Activated CD8-positive, alpha-beta T cell treated with anti-CD3 and anti-CD28 coated beads for 36 hours (primary cell): ENCODE measurements around the gene KRTAP13-1. TPM values are rescaled to one million over a fixed set of nuclear protein-coding genes. Genes with fewer than 3 reads are reported as not detected.

ENCODE experiments used
- ATAC-seq: fragments of 200-7000 bp; cut with Tn5 transposase; one replicate; pipeline ENCODE4 v1.10.0; 2021; ENCODE audit warnings: mild to moderate bottlenecking, moderate library complexity
- CTCF ChIA-PET: fragments of 350-600 bp; sonication (Branson Sonifier 250); formaldehyde crosslinking; loops from one replicate; lab custom pipeline; 2021; ENCODE audit warnings: antibody characterized with exemption; lab: Charles Lee
- POLR2A ChIA-PET: fragments of 350-600 bp; sonication (Branson Sonifier 250); formaldehyde crosslinking; loops from one replicate; lab custom pipeline; 2021; ENCODE audit warnings: antibody characterized with exemption; lab: Charles Lee
- DNase-seq: peaks from one replicate; pipeline ENCODE4 v3.0.0-alpha.2; 2020
- H3K27ac Mint-ChIP-seq: one replicate; pipeline ENCODE4 v1.8.0; 2021; ENCODE audit warnings: mild to moderate bottlenecking, mixed read lengths
- H3K27me3 Mint-ChIP-seq: one replicate; pipeline ENCODE4 v1.8.0; 2021; ENCODE audit warnings: mixed read lengths
- H3K36me3 Mint-ChIP-seq: one replicate; pipeline ENCODE4 v1.8.0; 2021; ENCODE audit warnings: low read depth, mixed read lengths
- H3K4me1 Mint-ChIP-seq: one replicate; pipeline ENCODE4 v1.8.0; 2021; ENCODE audit warnings: low read depth, mixed read lengths
- H3K4me3 Mint-ChIP-seq: one replicate; pipeline ENCODE4 v1.8.0; 2021; ENCODE audit warnings: mild to moderate bottlenecking, moderate library complexity, mixed read lengths
- H3K9me3 Mint-ChIP-seq: one replicate; pipeline ENCODE4 v1.8.0; 2021; ENCODE audit warnings: mixed read lengths
- intact Hi-C: fragments of 100-400 bp; cut with micrococcal nuclease; formaldehyde crosslinking; loops from one replicate; pipeline ENCODE4 v1.10.0; 2022
- total RNA-seq, 2 experiments: library from RNA; stranded (reverse); gene quantifications; one replicate each; pipeline ENCODE4 v1.2.3, GENCODE V29; 2021
- TF ChIP-seq, protein P1 (sequence below): fragments of 200-600 bp; IDR thresholded peaks from one replicate; pipeline ENCODE4 v1.8.0; 2022; ENCODE audit warnings: antibody characterized with exemption, mild to moderate bottlenecking

The KRTAP13-1 gene, protein sequence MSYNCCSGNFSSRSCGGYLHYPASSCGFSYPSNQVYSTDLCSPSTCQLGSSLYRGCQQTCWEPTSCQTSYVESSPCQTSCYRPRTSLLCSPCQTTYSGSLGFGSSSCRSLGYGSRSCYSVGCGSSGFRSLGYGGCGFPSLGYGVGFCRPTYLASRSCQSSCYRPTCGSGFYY
- not detected for total RNA-seq

DNA sequence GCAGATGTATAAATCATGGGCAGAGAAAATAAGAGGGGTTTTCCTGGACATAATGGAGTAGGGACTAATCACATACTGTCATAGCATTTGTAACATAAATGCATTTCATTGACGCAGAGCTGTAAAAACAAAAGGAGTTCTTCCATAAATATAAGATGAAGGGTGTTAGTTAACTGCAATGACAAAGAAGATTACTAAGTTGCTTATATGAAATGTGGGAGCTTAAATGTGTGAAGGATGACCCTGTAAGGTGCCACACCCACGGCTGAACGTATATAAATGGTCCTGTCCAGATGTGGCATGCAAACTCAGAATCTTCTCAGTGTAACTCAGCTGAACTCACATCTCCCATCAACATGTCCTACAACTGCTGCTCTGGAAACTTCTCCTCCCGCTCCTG is at the start of gene KRTAP13-1:
TSS of gene KRTAP13-1 (plus strand) at position 301 of the 400 bp plus-strand sequence. CDS start at position 357, 56 bp downstream.
- ChIA-PET POLR2A (no interaction called here), CTCF (no interaction called here)
- TF ChIP-seq, protein P1, sequence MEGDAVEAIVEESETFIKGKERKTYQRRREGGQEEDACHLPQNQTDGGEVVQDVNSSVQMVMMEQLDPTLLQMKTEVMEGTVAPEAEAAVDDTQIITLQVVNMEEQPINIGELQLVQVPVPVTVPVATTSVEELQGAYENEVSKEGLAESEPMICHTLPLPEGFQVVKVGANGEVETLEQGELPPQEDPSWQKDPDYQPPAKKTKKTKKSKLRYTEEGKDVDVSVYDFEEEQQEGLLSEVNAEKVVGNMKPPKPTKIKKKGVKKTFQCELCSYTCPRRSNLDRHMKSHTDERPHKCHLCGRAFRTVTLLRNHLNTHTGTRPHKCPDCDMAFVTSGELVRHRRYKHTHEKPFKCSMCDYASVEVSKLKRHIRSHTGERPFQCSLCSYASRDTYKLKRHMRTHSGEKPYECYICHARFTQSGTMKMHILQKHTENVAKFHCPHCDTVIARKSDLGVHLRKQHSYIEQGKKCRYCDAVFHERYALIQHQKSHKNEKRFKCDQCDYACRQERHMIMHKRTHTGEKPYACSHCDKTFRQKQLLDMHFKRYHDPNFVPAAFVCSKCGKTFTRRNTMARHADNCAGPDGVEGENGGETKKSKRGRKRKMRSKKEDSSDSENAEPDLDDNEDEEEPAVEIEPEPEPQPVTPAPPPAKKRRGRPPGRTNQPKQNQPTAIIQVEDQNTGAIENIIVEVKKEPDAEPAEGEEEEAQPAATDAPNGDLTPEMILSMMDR: no peak
- no peak for ATAC-seq
- H3K9me3 Mint-ChIP-seq: no peaks in the 10 kb centered on the region
- no peak within 1 kb of the TSS for H3K4me3 Mint-ChIP-seq
- no peaks in the 10 kb centered on the region for H3K4me1 Mint-ChIP-seq
- H3K27ac Mint-ChIP-seq: no peak within 1 kb of the TSS
- peaks cover 5% of the 10 kb centered on the region for H3K27me3 Mint-ChIP-seq
- no peak for DNase-seq
- intact Hi-C loops: no loop called here
- no peaks in the 10 kb centered on the region for H3K36me3 Mint-ChIP-seq

- Mint-ChIP-seq H3K9me3 (no peaks in the 10 kb centered on the region), H3K4me3 (no peak within 1 kb of the TSS), H3K27ac (no peak within 1 kb of the TSS), H3K27me3 (no peaks in the 10 kb centered on the region), H3K36me3 (no peaks in the 10 kb centered on the region), H3K4me1 (no peaks in the 10 kb centered on the region)
- TF ChIP-seq, protein P1: no peak
- intact Hi-C loops: no loop called here
- POLR2A ChIA-PET: no interaction called here
- no peak for ATAC-seq
- CTCF ChIA-PET: no interaction called here
- DNase-seq: no peak
Measured at GRCh38 chr21:30348506-30348905, 47.3 kb upstream of the KRTAP13-1 start, which contains the start of gene KRTAP23-1. KRTAP23-1 (minus strand) TSS chr21:30348606; CDS start chr21:30348606, 0 bp downstream.

- intact Hi-C loops: no loop called here
- H3K27ac Mint-ChIP-seq: no peak overlapping the region
- DNase-seq: no peak
- H3K4me3 Mint-ChIP-seq: no peak overlapping the region
- no peaks in the 10 kb centered on the region for H3K4me1 Mint-ChIP-seq
- ChIA-PET CTCF (interaction anchor here (1.2 kb wide), 1 partner anchor 9 kb away, joined by 4 read pairs; no protein-coding TSS in a partner anchor), POLR2A (no interaction called here)
- H3K27me3 Mint-ChIP-seq: peaks cover 1% of the 10 kb centered on the region
- no peak for ATAC-seq
- TF ChIP-seq, protein P1: no peak
- H3K9me3 Mint-ChIP-seq: no peaks in the 10 kb centered on the region
- H3K36me3 Mint-ChIP-seq: no peaks in the 10 kb centered on the region
Measured at GRCh38 chr21:30349572-30349971, 46.3 kb upstream of the KRTAP13-1 start.

GRCh38 chr21:30351534-30351933 is 44.3 kb upstream of the KRTAP13-1 start:
- ChIA-PET CTCF (interaction anchor here (0.6 kb wide), 1 partner anchor 847 kb away, joined by 3 read pairs; no protein-coding TSS in a partner anchor), POLR2A (no interaction called here)
- H3K4me1 Mint-ChIP-seq: no peaks in the 10 kb centered on the region
- H3K4me3 Mint-ChIP-seq: no peak overlapping the region
- no peaks in the 10 kb centered on the region for H3K9me3 Mint-ChIP-seq
- intact Hi-C loops: no loop called here
- no peak overlapping the region for H3K27ac Mint-ChIP-seq
- ATAC-seq: no peak
- TF ChIP-seq, protein P1: no peak
- no peaks in the 10 kb centered on the region for H3K36me3 Mint-ChIP-seq
- no peak for DNase-seq
- H3K27me3 Mint-ChIP-seq: peaks cover 3% of the 10 kb centered on the region

GRCh38 chr21:30354308-30355005 is 41.4 kb upstream of the KRTAP13-1 start:
- Mint-ChIP-seq H3K27ac (no peak overlapping the region), H3K36me3 (no peaks in the 10 kb centered on the region), H3K27me3 (peaks cover 6% of the 10 kb centered on the region), H3K4me1 (no peaks in the 10 kb centered on the region), H3K4me3 (no peak overlapping the region), H3K9me3 (no peaks in the 10 kb centered on the region)
- TF ChIP-seq, protein P1: no peak
- intact Hi-C loops: no loop called here
- ATAC-seq: no peak
- CTCF ChIA-PET: no interaction called here
- DNase-seq: no peak
- POLR2A ChIA-PET: no interaction called here
